Measurements from ENCODE around the gene CTTNBP2.

CTTNBP2 gene

DNA sequence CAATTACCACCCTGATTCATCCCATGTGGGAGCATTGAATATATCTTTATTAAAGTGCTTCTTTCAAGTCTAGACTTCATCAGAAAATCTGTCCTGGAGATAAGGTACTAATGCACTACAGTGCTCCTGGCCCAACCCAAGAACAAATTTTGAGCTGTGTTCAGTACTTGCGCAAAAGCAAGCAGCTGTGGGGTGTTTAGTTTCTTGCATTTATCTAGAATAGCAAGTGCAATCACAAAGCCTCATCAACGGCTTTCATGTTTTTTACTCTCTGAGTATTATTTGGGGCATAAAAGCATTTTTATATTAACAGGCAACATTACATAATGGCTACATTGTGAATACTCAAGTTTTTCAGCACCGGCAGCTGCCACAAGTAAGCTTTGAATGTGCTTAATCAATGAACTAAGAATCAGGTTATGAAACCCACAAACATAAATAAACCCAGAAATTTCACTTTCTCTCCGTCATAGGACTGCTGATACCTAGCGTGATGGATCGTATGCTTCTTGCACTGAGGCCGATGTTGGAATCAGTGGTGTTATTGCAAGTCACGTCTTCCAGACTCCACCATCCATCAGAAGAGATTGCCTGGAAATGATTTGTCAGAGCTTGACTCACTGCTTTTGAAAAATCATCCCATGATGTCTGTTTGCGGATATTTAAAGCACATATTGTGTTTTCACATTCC lies 113.1 kb downstream of the CTTNBP2 start:
- Histone ChIP-seq H4K8ac (ENCODE audit: low read length) (no peak overlapping the region), H3K18ac (ENCODE audit: low read depth in 1 of 2, low read length in 2 of 2) (no peak overlapping the region), H2BK12ac (ENCODE audit: low read length in 2 of 2) (no peak overlapping the region), H2AK5ac (ENCODE audit: low read length, severe bottlenecking) (no peak overlapping the region), H3K9me3 (ENCODE audit: control insufficient read depth, low read length) (no peaks in the 10 kb centered on the region), H3K27me3 (ENCODE audit: control insufficient read depth in 1 of 2, insufficient read depth in 1 of 2, low read length in 2 of 2) (no peaks in the 10 kb centered on the region), H3K27ac (ENCODE audit: low read length, poor library complexity, severe bottlenecking) (no peak overlapping the region), H3K4ac (ENCODE audit: low read depth in 1 of 2, low read length in 2 of 2) (no peak overlapping the region), H2BK120ac (ENCODE audit: low read depth, low read length) (no peak overlapping the region), H3K36me3 (ENCODE audit: control insufficient read depth in 1 of 2, insufficient read depth in 2 of 2, low read depth in 1 of 2, low read length in 2 of 2) (peaks cover 9 to 10% of the 10 kb centered on the region in 2 experiments), H3K4me3 (ENCODE audit: insufficient read depth in 1 of 2, low read depth in 1 of 2, low read length in 2 of 2) (no peak overlapping the region), H3K23ac (ENCODE audit: low read length in 2 of 2) (no peak overlapping the region), H4K91ac (ENCODE audit: low read length) (no peak overlapping the region), H3K14ac (ENCODE audit: low read length in 2 of 2) (no peak overlapping the region), H2BK5ac (ENCODE audit: low read depth, low read length, poor library complexity, severe bottlenecking) (no peak overlapping the region), H3K9ac (ENCODE audit: low read length) (no peak overlapping the region), H2AFZ (ENCODE audit: low read depth, low read length) (no peak overlapping the region), H3K79me1 (replicated peaks; ENCODE audit: low read length, poor library complexity, severe bottlenecking) (no peaks in the 10 kb centered on the region), H2BK15ac (ENCODE audit: low read depth, poor library complexity, severe bottlenecking) (no peak overlapping the region), H3K4me1 (ENCODE audit: control insufficient read depth, insufficient read depth, low read depth, low read length) (no peaks in the 10 kb centered on the region), H3K4me2 (ENCODE audit: low read length, poor library complexity, severe bottlenecking) (no peak overlapping the region)
- 96% methylated on average over 8 of the region's 9 CpGs for WGBS
- no peak for DNase-seq

DNA sequence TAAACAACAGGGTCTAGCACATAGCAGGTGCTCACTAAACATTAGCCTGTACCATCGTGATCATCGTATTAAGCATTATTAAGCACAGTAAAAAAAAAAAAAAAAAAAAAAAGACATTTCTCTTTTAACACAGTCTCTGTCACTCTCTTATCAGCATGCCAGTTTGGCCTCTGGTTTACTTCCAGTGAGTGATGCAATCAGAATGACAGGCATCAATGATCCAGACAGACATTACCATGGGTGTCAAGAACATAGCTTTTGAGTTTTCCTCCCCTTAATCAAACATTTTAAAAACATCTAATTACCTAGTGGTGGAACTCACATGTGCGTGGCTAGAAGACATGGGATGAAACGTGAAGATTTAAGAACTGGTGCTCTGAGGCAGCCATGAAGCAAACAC lies 115.8 kb downstream of the CTTNBP2 start:
- Histone ChIP-seq H3K4me3 (ENCODE audit: insufficient read depth in 1 of 2, low read depth in 1 of 2, low read length in 2 of 2) (no peak overlapping the region), H3K27me3 (ENCODE audit: control insufficient read depth in 1 of 2, insufficient read depth in 1 of 2, low read length in 2 of 2) (no peaks in the 10 kb centered on the region), H2BK12ac (ENCODE audit: low read length in 2 of 2) (no peak overlapping the region), H3K4ac (ENCODE audit: low read depth in 1 of 2, low read length in 2 of 2) (no peak overlapping the region), H3K27ac (ENCODE audit: low read length, poor library complexity, severe bottlenecking) (no peak overlapping the region), H3K14ac (ENCODE audit: low read length in 2 of 2) (no peak overlapping the region), H3K23ac (ENCODE audit: low read length in 2 of 2) (no peak overlapping the region), H4K91ac (ENCODE audit: low read length) (no peak overlapping the region), H2BK5ac (ENCODE audit: low read depth, low read length, poor library complexity, severe bottlenecking) (no peak overlapping the region), H2AK5ac (ENCODE audit: low read length, severe bottlenecking) (no peak overlapping the region), H3K4me2 (ENCODE audit: low read length, poor library complexity, severe bottlenecking) (no peak overlapping the region), H3K9me3 (ENCODE audit: control insufficient read depth, low read length) (no peaks in the 10 kb centered on the region), H2BK120ac (ENCODE audit: low read depth, low read length) (no peak overlapping the region), H4K8ac (ENCODE audit: low read length) (no peak overlapping the region), H3K79me1 (replicated peaks; ENCODE audit: low read length, poor library complexity, severe bottlenecking) (no peaks in the 10 kb centered on the region), H3K4me1 (ENCODE audit: control insufficient read depth, insufficient read depth, low read depth, low read length) (no peaks in the 10 kb centered on the region), H3K9ac (ENCODE audit: low read length) (no peak overlapping the region), H3K18ac (ENCODE audit: low read depth in 1 of 2, low read length in 2 of 2) (no peak overlapping the region), H3K36me3 (ENCODE audit: control insufficient read depth in 1 of 2, insufficient read depth in 2 of 2, low read depth in 1 of 2, low read length in 2 of 2) (peaks cover 9 to 13% of the 10 kb centered on the region in 2 experiments), H2AFZ (ENCODE audit: low read depth, low read length) (no peak overlapping the region), H2BK15ac (ENCODE audit: low read depth, poor library complexity, severe bottlenecking) (no peak overlapping the region)
- WGBS, result 96% methylated on average over 4 of the region's 4 CpGs
- DNase-seq, result no peak

DNA sequence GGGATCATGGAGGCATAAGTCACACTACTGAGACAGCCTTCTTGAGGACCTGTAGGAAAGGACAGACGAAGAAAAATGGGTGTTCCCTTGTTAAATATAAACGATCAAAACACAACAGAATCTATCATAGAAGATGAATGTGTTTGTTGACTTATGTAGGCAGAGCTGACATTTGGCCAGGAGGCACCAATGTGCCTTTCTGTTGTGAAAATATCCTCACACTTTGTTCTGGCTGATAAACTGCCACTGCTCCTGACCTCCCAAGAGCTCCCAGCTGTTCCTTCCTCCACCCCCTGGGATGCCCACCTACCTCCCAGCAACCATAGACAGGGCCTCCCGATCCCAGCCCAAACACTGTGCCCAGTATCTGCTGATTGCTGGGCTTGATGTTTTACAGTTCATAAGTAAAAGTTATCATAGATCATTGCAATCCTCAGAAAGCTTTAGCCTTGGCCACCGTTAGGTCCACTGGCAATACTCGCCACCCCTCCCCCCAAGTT lies 116.6 kb downstream of the CTTNBP2 start:
- Histone ChIP-seq H3K79me1 (replicated peaks; ENCODE audit: low read length, poor library complexity, severe bottlenecking) (no peaks in the 10 kb centered on the region), H2BK12ac (ENCODE audit: low read length in 2 of 2) (no peak overlapping the region), H3K9ac (ENCODE audit: low read length) (no peak overlapping the region), H3K23ac (ENCODE audit: low read length in 2 of 2) (no peak overlapping the region), H3K14ac (ENCODE audit: low read length in 2 of 2) (no peak overlapping the region), H3K4me1 (ENCODE audit: control insufficient read depth, insufficient read depth, low read depth, low read length) (no peaks in the 10 kb centered on the region), H2AFZ (ENCODE audit: low read depth, low read length) (no peak overlapping the region), H2BK120ac (ENCODE audit: low read depth, low read length) (no peak overlapping the region), H4K8ac (ENCODE audit: low read length) (no peak overlapping the region), H2BK5ac (ENCODE audit: low read depth, low read length, poor library complexity, severe bottlenecking) (no peak overlapping the region), H3K36me3 (ENCODE audit: control insufficient read depth in 1 of 2, insufficient read depth in 2 of 2, low read depth in 1 of 2, low read length in 2 of 2) (peaks cover 9 to 13% of the 10 kb centered on the region in 2 experiments), H3K4me2 (ENCODE audit: low read length, poor library complexity, severe bottlenecking) (no peak overlapping the region), H3K9me3 (ENCODE audit: control insufficient read depth, low read length) (no peaks in the 10 kb centered on the region), H3K27ac (ENCODE audit: low read length, poor library complexity, severe bottlenecking) (no peak overlapping the region), H3K4ac (ENCODE audit: low read depth in 1 of 2, low read length in 2 of 2) (no peak overlapping the region), H4K91ac (ENCODE audit: low read length) (no peak overlapping the region), H3K27me3 (ENCODE audit: control insufficient read depth in 1 of 2, insufficient read depth in 1 of 2, low read length in 2 of 2) (no peaks in the 10 kb centered on the region), H2AK5ac (ENCODE audit: low read length, severe bottlenecking) (no peak overlapping the region), H3K18ac (ENCODE audit: low read depth in 1 of 2, low read length in 2 of 2) (no peak overlapping the region), H3K4me3 (ENCODE audit: insufficient read depth in 1 of 2, low read depth in 1 of 2, low read length in 2 of 2) (no peak overlapping the region), H2BK15ac (ENCODE audit: low read depth, poor library complexity, severe bottlenecking) (no peak overlapping the region)
- no peak for DNase-seq
- WGBS, result 97% methylated on average over 3 of the region's 5 CpGs

DNA sequence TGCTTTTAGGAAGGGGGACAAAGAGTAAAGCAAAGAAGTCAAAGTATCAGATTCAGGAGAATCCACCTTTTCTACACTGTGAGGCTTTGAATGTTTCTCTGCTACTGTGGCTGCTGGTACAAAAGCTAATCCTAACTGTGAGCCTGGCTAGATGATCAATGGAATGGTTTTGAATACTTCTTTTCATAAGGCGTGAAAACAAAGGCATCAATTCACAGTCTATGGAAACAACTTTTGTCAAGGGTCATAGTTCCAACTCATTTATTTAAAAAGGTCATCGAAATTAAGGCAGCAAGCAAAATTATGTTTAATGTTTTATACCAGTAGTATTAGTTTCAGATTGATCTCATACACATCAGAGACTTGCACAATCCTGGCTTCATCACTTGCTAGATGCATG lies 118.1 kb downstream of the CTTNBP2 start:
- no peak overlapping the region for H3K18ac ChIP-seq (ENCODE audit: low read depth in 1 of 2, low read length in 2 of 2)
- H3K23ac ChIP-seq (ENCODE audit: low read length in 2 of 2), result no peak overlapping the region
- no peak overlapping the region for H2AK5ac ChIP-seq (ENCODE audit: low read length, severe bottlenecking)
- no peak overlapping the region for H4K8ac ChIP-seq (ENCODE audit: low read length)
- H3K27me3 ChIP-seq (ENCODE audit: control insufficient read depth in 1 of 2, insufficient read depth in 1 of 2, low read length in 2 of 2), result no peaks in the 10 kb centered on the region
- 100% methylated on average over 1 of the region's 2 CpGs for WGBS
- no peak overlapping the region for H2BK120ac ChIP-seq (ENCODE audit: low read depth, low read length)
- no peak overlapping the region for H3K4me3 ChIP-seq (ENCODE audit: insufficient read depth in 1 of 2, low read depth in 1 of 2, low read length in 2 of 2)
- H3K4me1 ChIP-seq (ENCODE audit: control insufficient read depth, insufficient read depth, low read depth, low read length), result no peaks in the 10 kb centered on the region
- no peak overlapping the region for H3K4ac ChIP-seq (ENCODE audit: low read depth in 1 of 2, low read length in 2 of 2)
- H3K4me2 ChIP-seq (ENCODE audit: low read length, poor library complexity, severe bottlenecking), result no peak overlapping the region
- H3K36me3 ChIP-seq (ENCODE audit: control insufficient read depth in 1 of 2, insufficient read depth in 2 of 2, low read depth in 1 of 2, low read length in 2 of 2), result peaks cover 9 to 13% of the 10 kb centered on the region in 2 experiments
- no peak overlapping the region for H3K27ac ChIP-seq (ENCODE audit: low read length, poor library complexity, severe bottlenecking)
- no peak overlapping the region for H2BK12ac ChIP-seq (ENCODE audit: low read length in 2 of 2)
- H3K79me1 ChIP-seq (replicated peaks; ENCODE audit: low read length, poor library complexity, severe bottlenecking), result no peaks in the 10 kb centered on the region
- H2BK5ac ChIP-seq (ENCODE audit: low read depth, low read length, poor library complexity, severe bottlenecking), result no peak overlapping the region
- no peak overlapping the region for H2BK15ac ChIP-seq (ENCODE audit: low read depth, poor library complexity, severe bottlenecking)
- no peak overlapping the region for H3K14ac ChIP-seq (ENCODE audit: low read length in 2 of 2)
- no peak overlapping the region for H3K9ac ChIP-seq (ENCODE audit: low read length)
- no peak overlapping the region for H4K91ac ChIP-seq (ENCODE audit: low read length)
- no peaks in the 10 kb centered on the region for H3K9me3 ChIP-seq (ENCODE audit: control insufficient read depth, low read length)
- no peak for DNase-seq
- H2AFZ ChIP-seq (ENCODE audit: low read depth, low read length), result no peak overlapping the region
